HEK293 (cell line): ENCODE results near the gene ALKBH4.

Experiments used
- BCL11A ChIP-seq: fragments of 450-650 bp; formaldehyde crosslinking; IDR thresholded peaks from 2 replicates; pipeline ENCODE4 v1.5.1; 2016; ENCODE audit warnings: low read depth, missing biosample characterization, missing genetic modification characterization
- BCL11B ChIP-seq: fragments of 450-650 bp; formaldehyde crosslinking; IDR thresholded peaks from 2 replicates; pipeline ENCODE4 v1.5.1; 2016; ENCODE audit warnings: low read depth, missing biosample characterization, missing genetic modification characterization
- GLIS2 ChIP-seq: fragments of 450-650 bp; formaldehyde crosslinking; IDR thresholded peaks from 2 replicates; pipeline ENCODE4 v1.5.1; 2016; ENCODE audit warnings: missing biosample characterization, missing genetic modification characterization
- KLF10 ChIP-seq: fragments of 450-650 bp; IDR thresholded peaks from 2 replicates; pipeline ENCODE4 v1.5.1; 2018; ENCODE audit warnings: missing biosample characterization, mild to moderate bottlenecking, missing genetic modification characterization
- KLF7 ChIP-seq: fragments of 450-650 bp; formaldehyde crosslinking; IDR thresholded peaks from 2 replicates; pipeline ENCODE4 v1.5.1; 2016; ENCODE audit warnings: missing biosample characterization, missing genetic modification characterization, borderline replicate concordance
- MYNN ChIP-seq: fragments of 450-650 bp; formaldehyde crosslinking; IDR thresholded peaks from 2 replicates; pipeline ENCODE4 v1.5.1; 2016; ENCODE audit warnings: missing biosample characterization, missing genetic modification characterization, borderline replicate concordance
- OSR2 ChIP-seq: fragments of 450-650 bp; formaldehyde crosslinking; IDR thresholded peaks from 2 replicates; pipeline ENCODE4 v1.5.1; 2016; ENCODE audit warnings: missing biosample characterization, missing genetic modification characterization
- SP2 ChIP-seq: fragments of 450-650 bp; formaldehyde crosslinking; IDR thresholded peaks from 2 replicates; pipeline ENCODE4 v1.5.1; 2016; ENCODE audit warnings: missing biosample characterization, missing genetic modification characterization
- TRIM28 ChIP-seq: IDR thresholded peaks from 2 replicates; pipeline ENCODE4 v1.6.1; 2011; ENCODE audit warnings: low read length, control low read depth, borderline replicate concordance
- WT1 ChIP-seq: fragments of 450-650 bp; formaldehyde crosslinking; IDR thresholded peaks from 2 replicates; pipeline ENCODE4 v1.5.1; 2016; ENCODE audit warnings: missing biosample characterization, missing genetic modification characterization
- ZBTB17 ChIP-seq: fragments of 450-650 bp; formaldehyde crosslinking; IDR thresholded peaks from 2 replicates; pipeline ENCODE4 v1.5.1; 2016; ENCODE audit warnings: missing biosample characterization, missing genetic modification characterization
- ZBTB44 ChIP-seq: fragments of 450-650 bp; IDR thresholded peaks from 2 replicates; pipeline ENCODE4 v1.5.1; 2018; ENCODE audit warnings: missing biosample characterization, mild to moderate bottlenecking, missing genetic modification characterization
- ZIC2 ChIP-seq: fragments of 450-650 bp; formaldehyde crosslinking; IDR thresholded peaks from 2 replicates; pipeline ENCODE4 v1.5.1; 2016; ENCODE audit warnings: missing biosample characterization, missing genetic modification characterization
- ZNF10 ChIP-seq: fragments of 450-650 bp; formaldehyde crosslinking; IDR thresholded peaks from 2 replicates; pipeline ENCODE4 v1.5.1; 2017; ENCODE audit warnings: missing biosample characterization, missing genetic modification characterization
- ZNF16 ChIP-seq: fragments of 450-650 bp; formaldehyde crosslinking; IDR thresholded peaks from 2 replicates; pipeline ENCODE4 v1.5.1; 2016; ENCODE audit warnings: low read depth, missing biosample characterization, missing genetic modification characterization
- ZNF23 ChIP-seq: fragments of 450-650 bp; formaldehyde crosslinking; IDR thresholded peaks from 2 replicates; pipeline ENCODE4 v1.5.1; 2016; ENCODE audit warnings: missing biosample characterization, missing genetic modification characterization, borderline replicate concordance
- ZNF266 ChIP-seq: fragments of 450-650 bp; formaldehyde crosslinking; IDR thresholded peaks from 2 replicates; pipeline ENCODE4 v1.5.1; 2016; ENCODE audit warnings: missing biosample characterization, missing genetic modification characterization, low read depth
- ZNF391 ChIP-seq: fragments of 450-650 bp; formaldehyde crosslinking; IDR thresholded peaks from 2 replicates; pipeline ENCODE4 v1.5.1; 2016; ENCODE audit warnings: low read depth, missing biosample characterization, missing genetic modification characterization, borderline replicate concordance
- ZNF394 ChIP-seq: fragments of 450-650 bp; formaldehyde crosslinking; IDR thresholded peaks from 2 replicates; pipeline ENCODE4 v1.5.1; 2016; ENCODE audit warnings: missing biosample characterization, missing genetic modification characterization, mild to moderate bottlenecking, moderate library complexity, borderline replicate concordance
- ZNF423 ChIP-seq: fragments of 450-650 bp; formaldehyde crosslinking; IDR thresholded peaks from 2 replicates; pipeline ENCODE4 v1.5.1; 2016; ENCODE audit warnings: missing biosample characterization, missing genetic modification characterization
- ZNF473 ChIP-seq: fragments of 450-650 bp; formaldehyde crosslinking; IDR thresholded peaks from 2 replicates; pipeline ENCODE4 v1.5.1; 2017; ENCODE audit warnings: missing biosample characterization, missing genetic modification characterization
- ZNF571 ChIP-seq: fragments of 450-650 bp; formaldehyde crosslinking; IDR thresholded peaks from 2 replicates; pipeline ENCODE4 v1.5.0; 2017; ENCODE audit warnings: missing biosample characterization, missing genetic modification characterization
- ZNF600 ChIP-seq: fragments of 450-650 bp; formaldehyde crosslinking; IDR thresholded peaks from 2 replicates; pipeline ENCODE4 v1.5.1; 2016; ENCODE audit warnings: missing biosample characterization, missing genetic modification characterization
- ZNF777 ChIP-seq: fragments of 450-650 bp; formaldehyde crosslinking; IDR thresholded peaks from 2 replicates; pipeline ENCODE4 v1.5.1; 2017; ENCODE audit warnings: missing biosample characterization, missing genetic modification characterization, borderline replicate concordance
- ZNF830 ChIP-seq: fragments of 450-650 bp; IDR thresholded peaks from 2 replicates; pipeline ENCODE4 v1.5.0; 2018; ENCODE audit warnings: missing biosample characterization, missing genetic modification characterization, low read depth, mild to moderate bottlenecking, moderate library complexity
- ZSCAN30 ChIP-seq: fragments of 450-650 bp; IDR thresholded peaks from 2 replicates; pipeline ENCODE4 v1.5.1; 2018; ENCODE audit warnings: missing biosample characterization, mild to moderate bottlenecking, missing genetic modification characterization, moderate library complexity
- ZXDB ChIP-seq: fragments of 450-650 bp; formaldehyde crosslinking; IDR thresholded peaks from 2 replicates; pipeline ENCODE4 v1.5.1; 2016; ENCODE audit warnings: missing biosample characterization, missing genetic modification characterization
- TF ChIP-seq, protein P1 (sequence below): fragments of 450-650 bp; formaldehyde crosslinking; IDR thresholded peaks from 2 replicates; pipeline ENCODE4 v1.5.1; 2016; ENCODE audit warnings: missing biosample characterization, missing genetic modification characterization
- TF ChIP-seq, protein P2 (sequence below): fragments of 450-650 bp; formaldehyde crosslinking; IDR thresholded peaks from 2 replicates; pipeline ENCODE4 v1.5.1; 2016; ENCODE audit warnings: missing biosample characterization, missing genetic modification characterization

The ALKBH4 gene

GRCh38 chr7:102431617-102432298 lies 32.9 kb downstream of the ALKBH4 start (continued):
- TF ChIP-seq BCL11B (tag by site-specific recombination) (no peak), MYNN (tag by site-specific recombination) (no peak), GLIS2 (tag by site-specific recombination) (peak; percentile 32; the same call in 1 of the 2 replicates), ZNF391 (tag by site-specific recombination) (no peak), KLF10 (tag by site-specific recombination) (0 out of 2 replicates have a peak, but pooled peaks have one; percentile 30), SP2 (tag by site-specific recombination) (0 out of 2 replicates have a peak, but pooled peaks have one; percentile 13), ZSCAN30 (tag by site-specific recombination) (peak; percentile 98), ZNF777 (no peak), OSR2 (tag by site-specific recombination) (peak; percentile 91), BCL11A (tag by site-specific recombination) (peak; percentile 17; the same call in 1 of the 2 replicates), ZNF571 (no peak), ZXDB (tag by site-specific recombination) (peak; percentile 13; the same call in 1 of the 2 replicates), ZNF266 (tag by site-specific recombination) (no peak), ZNF830 (no peak), ZNF23 (tag by site-specific recombination) (no peak), ZIC2 (tag by site-specific recombination) (peak; percentile 96), ZNF394 (no peak), ZNF473 (no peak), ZBTB17 (tag by site-specific recombination) (peak; percentile 49), ZNF600 (tag by site-specific recombination) (peak; percentile 93), ZNF16 (tag by site-specific recombination) (no peak), ZBTB44 (peak; percentile 89), KLF7 (tag by site-specific recombination) (no peak), ZNF10 (peak; percentile 92), ZNF423 (tag by site-specific recombination) (no peak), TRIM28 (no peak), WT1 (peak; percentile 67)
- TF ChIP-seq, protein P1, sequence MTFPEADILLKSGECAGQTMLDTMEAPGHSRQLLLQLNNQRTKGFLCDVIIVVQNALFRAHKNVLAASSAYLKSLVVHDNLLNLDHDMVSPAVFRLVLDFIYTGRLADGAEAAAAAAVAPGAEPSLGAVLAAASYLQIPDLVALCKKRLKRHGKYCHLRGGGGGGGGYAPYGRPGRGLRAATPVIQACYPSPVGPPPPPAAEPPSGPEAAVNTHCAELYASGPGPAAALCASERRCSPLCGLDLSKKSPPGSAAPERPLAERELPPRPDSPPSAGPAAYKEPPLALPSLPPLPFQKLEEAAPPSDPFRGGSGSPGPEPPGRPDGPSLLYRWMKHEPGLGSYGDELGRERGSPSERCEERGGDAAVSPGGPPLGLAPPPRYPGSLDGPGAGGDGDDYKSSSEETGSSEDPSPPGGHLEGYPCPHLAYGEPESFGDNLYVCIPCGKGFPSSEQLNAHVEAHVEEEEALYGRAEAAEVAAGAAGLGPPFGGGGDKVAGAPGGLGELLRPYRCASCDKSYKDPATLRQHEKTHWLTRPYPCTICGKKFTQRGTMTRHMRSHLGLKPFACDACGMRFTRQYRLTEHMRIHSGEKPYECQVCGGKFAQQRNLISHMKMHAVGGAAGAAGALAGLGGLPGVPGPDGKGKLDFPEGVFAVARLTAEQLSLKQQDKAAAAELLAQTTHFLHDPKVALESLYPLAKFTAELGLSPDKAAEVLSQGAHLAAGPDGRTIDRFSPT (tag by site-specific recombination) = peak; percentile 88; the same call in 1 of the 2 replicates
- TF ChIP-seq, protein P2, sequence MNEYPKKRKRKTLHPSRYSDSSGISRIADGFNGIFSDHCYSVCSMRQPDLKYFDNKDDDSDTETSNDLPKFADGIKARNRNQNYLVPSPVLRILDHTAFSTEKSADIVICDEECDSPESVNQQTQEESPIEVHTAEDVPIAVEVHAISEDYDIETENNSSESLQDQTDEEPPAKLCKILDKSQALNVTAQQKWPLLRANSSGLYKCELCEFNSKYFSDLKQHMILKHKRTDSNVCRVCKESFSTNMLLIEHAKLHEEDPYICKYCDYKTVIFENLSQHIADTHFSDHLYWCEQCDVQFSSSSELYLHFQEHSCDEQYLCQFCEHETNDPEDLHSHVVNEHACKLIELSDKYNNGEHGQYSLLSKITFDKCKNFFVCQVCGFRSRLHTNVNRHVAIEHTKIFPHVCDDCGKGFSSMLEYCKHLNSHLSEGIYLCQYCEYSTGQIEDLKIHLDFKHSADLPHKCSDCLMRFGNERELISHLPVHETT (tag by site-specific recombination) = no peak
